ENCODE measurements around the gene CAPN5.

The CAPN5 gene

GRCh38 chr11:77102246-77103210, 35.8 kb downstream of the CAPN5 start, which contains the start of gene OMP:
Gene OMP, plus strand, starts transcription at chr11:77102840. Its CDS starts 0 bp downstream, at chr11:77102840.
- no peak for DNase-seq

DNA sequence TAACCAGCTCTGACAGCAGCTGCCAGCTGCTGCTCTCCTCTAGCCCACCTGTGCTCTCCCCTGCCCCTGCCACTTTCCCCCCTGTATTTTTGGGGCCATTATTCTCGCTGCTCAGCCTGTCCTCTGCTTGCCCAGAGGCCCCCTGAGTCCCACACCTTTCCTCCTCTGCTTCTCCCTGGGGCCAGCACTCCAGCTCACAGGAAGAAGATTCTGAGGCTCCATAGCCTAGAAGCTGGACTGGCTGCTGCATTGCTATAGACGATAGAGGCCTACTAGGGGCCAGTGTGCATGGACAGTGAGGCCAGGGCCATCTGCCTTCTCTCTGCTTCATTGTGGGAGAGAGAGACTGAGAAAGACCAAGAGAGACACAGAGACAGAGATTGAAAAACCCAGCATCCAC, 36.5 kb downstream of the CAPN5 start:
- DNase-seq = no peak

DNA sequence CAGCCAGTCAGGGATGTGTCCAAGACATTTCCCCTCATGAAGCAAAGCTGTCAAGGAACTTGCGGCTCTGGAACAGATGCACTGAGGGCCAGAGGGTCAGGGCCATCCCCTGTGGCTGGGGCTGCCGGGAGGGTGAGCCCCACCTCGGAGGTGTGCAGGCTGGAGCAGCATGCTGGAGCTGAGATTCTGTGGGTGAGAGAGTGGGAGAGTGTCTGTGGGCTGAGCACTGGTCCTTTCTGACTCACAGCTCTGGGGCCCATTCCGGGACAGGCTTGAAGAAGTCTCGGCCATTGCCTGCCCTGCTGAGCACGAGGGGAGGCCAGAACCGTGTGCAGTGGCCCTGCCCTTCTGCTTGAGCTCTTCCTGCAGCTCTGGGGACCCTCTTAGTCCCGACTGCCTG, 38.0 kb downstream of the CAPN5 start:
- DNase-seq = no peak

DNA sequence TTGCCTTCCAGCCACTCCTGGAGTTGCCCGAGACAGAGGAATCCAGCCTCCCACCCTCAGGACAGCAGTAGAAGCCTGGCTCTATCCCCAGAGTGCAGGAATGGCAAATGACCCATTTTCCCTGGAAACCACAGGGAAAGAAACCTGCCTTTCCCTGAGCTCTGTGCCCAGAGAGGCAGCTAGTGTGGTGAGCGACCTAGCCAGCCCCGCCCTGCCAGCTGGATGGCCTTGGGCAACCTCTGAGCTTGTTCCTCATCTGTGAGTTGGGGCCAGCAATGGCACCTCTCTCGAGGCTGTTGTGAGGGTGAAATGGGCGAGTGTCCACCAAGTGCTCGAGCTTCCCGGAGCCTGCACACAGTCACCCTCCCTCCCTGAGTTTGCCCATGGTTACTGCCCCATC, 39.5 kb downstream of the CAPN5 start:
- DNase-seq = no peak

- no peak for DNase-seq
Measured at GRCh38 chr11:77106759-77107158, 40.0 kb downstream of the CAPN5 start.

GRCh38 chr11:77107950-77108349, 41.2 kb downstream of the CAPN5 start:
- peak; percentile 62 for DNase-seq

GRCh38 chr11:77108436-77108835, 41.7 kb downstream of the CAPN5 start:
- DNase-seq = no peak

- DNase-seq = no peak
Measured at GRCh38 chr11:77109236-77110019, 42.7 kb downstream of the CAPN5 start.

- no peak for DNase-seq
Measured at GRCh38 chr11:77110836-77111235, 44.1 kb downstream of the CAPN5 start.

DNA sequence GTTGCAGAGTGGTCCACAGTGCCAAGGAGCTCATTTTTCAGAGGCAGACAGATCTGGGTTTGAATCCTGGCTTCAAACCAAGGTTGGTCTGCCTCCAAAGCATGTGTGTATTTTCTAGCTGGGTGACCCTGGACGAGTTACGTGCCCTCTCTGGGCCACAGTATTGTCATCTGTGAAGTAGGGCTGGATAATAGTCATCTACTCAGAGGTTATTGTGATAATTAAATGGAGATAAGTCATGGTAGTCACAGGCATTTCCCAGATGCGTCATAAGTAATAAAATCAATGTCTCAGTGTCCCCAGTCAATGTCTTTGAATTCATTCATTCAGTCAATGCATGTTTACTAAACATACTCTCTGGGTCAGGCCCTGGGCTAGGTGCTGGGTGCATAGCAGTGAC, 44.5 kb downstream of the CAPN5 start:
- no peak for DNase-seq

- no peak for DNase-seq
Measured at GRCh38 chr11:77111946-77112345, 45.2 kb downstream of the CAPN5 start.

GRCh38 chr11:77112641-77113381, 46.0 kb downstream of the CAPN5 start:
- DNase-seq = no peak

- peak; percentile 79 for DNase-seq
Measured at GRCh38 chr11:77113382-77114088, 46.8 kb downstream of the CAPN5 start.

GRCh38 chr11:77114089-77114463, 47.3 kb downstream of the CAPN5 start:
- no peak for DNase-seq

GRCh38 chr11:77115181-77115611, 48.4 kb downstream of the CAPN5 start:
- DNase-seq = peak; percentile 49

GRCh38 chr11:77115956-77116355, 49.2 kb downstream of the CAPN5 start:
- no peak for DNase-seq

- DNase-seq = no peak
Measured at GRCh38 chr11:77117492-77117891, 50.7 kb downstream of the CAPN5 start.

GRCh38 chr11:77118086-77118485, 51.3 kb downstream of the CAPN5 start:
- DNase-seq = no peak

DNA sequence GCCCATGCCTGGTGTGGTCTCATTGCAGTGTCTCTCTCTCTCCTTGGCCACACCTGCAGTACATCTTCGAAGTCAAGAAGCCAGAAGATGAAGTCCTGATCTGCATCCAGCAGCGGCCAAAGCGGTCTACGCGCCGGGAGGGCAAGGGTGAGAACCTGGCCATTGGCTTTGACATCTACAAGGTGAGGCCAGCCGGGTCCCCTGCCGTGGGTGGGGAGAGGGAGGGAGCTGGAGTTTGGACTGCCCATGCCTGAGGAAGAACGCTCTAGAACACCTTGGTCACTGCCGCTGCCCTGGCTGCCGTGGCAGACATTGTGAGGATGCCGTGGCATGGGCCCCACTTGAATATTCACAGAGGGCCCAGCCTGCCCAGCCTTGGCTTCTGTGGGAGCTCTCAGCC, 52.2 kb downstream of the CAPN5 start:
- DNase-seq = no peak

GRCh38 chr11:77119531-77119936, 52.8 kb downstream of the CAPN5 start:
- no peak for DNase-seq

DNA sequence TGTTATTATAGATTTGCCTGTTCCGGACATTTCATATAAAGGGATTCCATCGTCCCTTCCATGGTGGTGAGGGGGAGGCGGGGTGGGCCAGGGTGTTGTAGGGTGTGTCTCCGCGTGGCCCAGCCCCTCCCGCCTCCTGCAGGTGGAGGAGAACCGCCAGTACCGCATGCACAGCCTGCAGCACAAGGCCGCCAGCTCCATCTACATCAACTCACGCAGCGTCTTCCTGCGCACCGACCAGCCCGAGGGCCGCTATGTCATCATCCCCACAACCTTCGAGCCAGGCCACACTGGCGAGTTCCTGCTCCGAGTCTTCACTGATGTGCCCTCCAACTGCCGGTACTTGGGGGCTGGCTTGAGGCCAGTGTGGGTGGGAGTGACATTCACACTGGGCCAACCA, 53.8 kb downstream of the CAPN5 start:
- no peak for DNase-seq

GRCh38 chr11:77121096-77121640, 54.4 kb downstream of the CAPN5 start:
- DNase-seq = peak; percentile 42

Data from RPMI8226 (cell line).